K562 (cell line): ENCODE data around the gene STAB1. TPM values are rescaled to one million over a fixed set of nuclear protein-coding genes. Genes with fewer than 3 reads are reported as not detected.

Experiments used
- ATAC-seq: fragments of 200-7000 bp; cut with Tn5 transposase; 3 replicates; pipeline ENCODE4 v1.9.1; 2020; ENCODE audit warnings: moderate library complexity
- BruUV-seq: library from RNA; stranded (reverse); fragments of 400-500 nt; replicated peaks from 2 replicates; lab custom pipeline; 2021; lab: Mats Ljungman, UMichigan
- CTCF ChIA-PET: fragments of 300-600 bp; formaldehyde crosslinking; extraction: SDS; loops from one replicate; lab custom pipeline; 2021; ENCODE audit warnings: low intra/inter-chr PET ratio; lab: Yijun Ruan, JAX
- POLR2A ChIA-PET: fragments of 300-600, 350-650 bp; sonication (Branson Sonifier 250); formaldehyde crosslinking; extraction: SDS; loops from one replicate; lab custom pipeline; 2021; ENCODE audit warnings: antibody characterized with exemption, inconsistent platforms; lab: Yijun Ruan, JAX
- DNase-seq, 4 experiments: peaks; one replicate each; pipeline versions ENCODE4 v3.0.0 to v3.0.0-alpha.2; 2011 to 2018; ENCODE audit warnings: low spot score in 3 of 4, mixed read lengths in 3 of 4; ENCODE audit errors: extremely low read depth in 1 of 4
- FAIRE-seq: peaks from 2 replicates; lab custom pipeline; 2011; peaks lifted over from hg19 to GRCh38; lab: Jason Lieb, UNC
- H2AFZ ChIP-seq: 2 replicates; pipeline ENCODE4 v1.6.0; 2011; ENCODE audit warnings: low read depth, low read length, control low read depth, inconsistent platforms
- H3K27ac ChIP-seq: fragments of 200-600 bp; 3 replicates; pipeline ENCODE4 v1.8.0; 2011; ENCODE audit warnings: low read depth, mild to moderate bottlenecking, control low read depth, inconsistent platforms, low read length, moderate library complexity, mixed read lengths; ENCODE audit errors: extremely low read depth
- H3K27me3 ChIP-seq, 2 experiments: fragments of 300-600 bp in 1 of 2; 2 replicates in 1 of 2; 3 replicates in 1 of 2; pipeline versions ENCODE4 v1.6.0 to v1.8.0; 2011; ENCODE audit warnings: inconsistent platforms in 2 of 2, low read length in 2 of 2, mild to moderate bottlenecking in 1 of 2, mixed read lengths in 1 of 2, moderate library complexity in 1 of 2; ENCODE audit not compliant: control insufficient read depth in 2 of 2, insufficient read depth in 2 of 2
- H3K36me3 ChIP-seq: fragments of 300-600 bp; 3 replicates; pipeline ENCODE4 v1.8.0; 2011; ENCODE audit warnings: mild to moderate bottlenecking, low read length, inconsistent platforms; ENCODE audit not compliant: control insufficient read depth, insufficient read depth
- H3K4me1 ChIP-seq, 2 experiments: fragments of 200-600 bp in 1 of 2; replicated peaks in 1 of 2; 2 replicates in 1 of 2; 3 replicates in 1 of 2; pipeline versions ENCODE4 v1.5.1 to v1.8.0; 2011; ENCODE audit warnings: inconsistent platforms in 2 of 2, low read length in 2 of 2, mild to moderate bottlenecking in 1 of 2, mixed read lengths in 1 of 2, moderate library complexity in 1 of 2; ENCODE audit not compliant: control insufficient read depth in 2 of 2, insufficient read depth in 2 of 2
- H3K4me2 ChIP-seq: 2 replicates; pipeline ENCODE4 v1.6.1; 2011; ENCODE audit warnings: low read length, control low read depth, inconsistent platforms, mixed read lengths; ENCODE audit not compliant: insufficient read depth
- H3K4me3 ChIP-seq: fragments of 200-600 bp; sonication (generic), shearing (Covaris generic); 2 replicates; pipeline ENCODE4 v1.5.1; 2016; ENCODE audit warnings: control low read depth, inconsistent platforms
- H3K79me2 ChIP-seq: fragments of 200-600 bp; 3 replicates; pipeline ENCODE4 v1.8.0; 2011; ENCODE audit warnings: low read length, inconsistent platforms; ENCODE audit not compliant: control insufficient read depth, insufficient read depth
- H3K9ac ChIP-seq, 2 experiments: 2 replicates each; pipeline versions ENCODE4 v1.6.0 to v1.6.1; 2011; ENCODE audit warnings: low read depth in 2 of 2, low read length in 2 of 2, control low read depth in 1 of 2, inconsistent platforms in 1 of 2, mild to moderate bottlenecking in 1 of 2, mixed read lengths in 1 of 2; ENCODE audit not compliant: insufficient read depth in 1 of 2
- H3K9me1 ChIP-seq: one replicate; pipeline ENCODE4 v1.6.0; 2011; ENCODE audit warnings: inconsistent platforms, mild to moderate bottlenecking, low read length, moderate library complexity; ENCODE audit not compliant: control insufficient read depth, insufficient read depth
- H3K9me3 ChIP-seq: replicated peaks from 2 replicates; pipeline ENCODE4 v1.5.1; 2011; ENCODE audit warnings: low read depth, low read length, inconsistent platforms; ENCODE audit not compliant: control insufficient read depth, insufficient read depth
- H4K20me1 ChIP-seq: replicated peaks from 2 replicates; pipeline ENCODE4 v1.6.1; 2011; ENCODE audit warnings: low read length, inconsistent platforms, mixed read lengths; ENCODE audit not compliant: control insufficient read depth, insufficient read depth
- CEBPB ChIP-seq: fragments of 450-650 bp; IDR thresholded peaks from 2 replicates; pipeline ENCODE4 v1.6.1; 2016; ENCODE audit warnings: missing genetic modification characterization, missing compliant biosample characterization
- CGGBP1 ChIP-seq: fragments of 250-450 bp; sonication (Bioruptor Pico); IDR thresholded peaks from 2 replicates; pipeline ENCODE4 v1.9.0; 2021; ENCODE audit warnings: mild to moderate bottlenecking
- CXXC5 ChIP-seq: fragments of 250-450 bp; sonication (Bioruptor Pico); IDR thresholded peaks from 2 replicates; pipeline ENCODE4 v1.8.0; 2022; ENCODE audit warnings: inconsistent platforms, mild to moderate bottlenecking, moderate library complexity
- HEY1 ChIP-seq: fragments of 250-450 bp; sonication (Bioruptor Pico); IDR thresholded peaks from 2 replicates; pipeline ENCODE4 v1.5.0; 2020; ENCODE audit warnings: mild to moderate bottlenecking, moderate library complexity, borderline replicate concordance
- KLF1 ChIP-seq: fragments of 450-650 bp; IDR thresholded peaks from 2 replicates; pipeline ENCODE4 v1.6.1; 2016; ENCODE audit warnings: missing genetic modification characterization, missing compliant biosample characterization
- POU5F1 ChIP-seq: fragments of 150-350 bp; IDR thresholded peaks from 2 replicates; pipeline ENCODE4 v1.6.1; 2014; ENCODE audit warnings: borderline replicate concordance, low read length, low read depth, mild to moderate bottlenecking; ENCODE audit not compliant: partially characterized antibody
- RAD21 ChIP-seq, 2 experiments: fragments of 250-450 bp in 1 of 2; fragments of 450-650 bp in 1 of 2; sonication (Bioruptor Pico) in 1 of 2; formaldehyde crosslinking in 1 of 2; IDR thresholded peaks in 1 of 2; conservative IDR thresholded peaks in 1 of 2; 2 replicates each; pipeline versions ENCODE4 v1.4.0 to v1.8.0; 2020 to 2022; ENCODE audit warnings: mild to moderate bottlenecking in 2 of 2, moderate library complexity in 1 of 2
- SMAD4 ChIP-seq: fragments of 250-450 bp; sonication (Bioruptor Pico); conservative IDR thresholded peaks from 2 replicates; pipeline ENCODE4 v1.8.0; 2021; ENCODE audit warnings: inconsistent platforms, mild to moderate bottlenecking, moderate library complexity
- ZBTB26 ChIP-seq: fragments of 450-650 bp; formaldehyde crosslinking; IDR thresholded peaks from 2 replicates; pipeline ENCODE4 v1.4.0; 2022; ENCODE audit warnings: missing genetic modification characterization
- ZNF507 ChIP-seq: conservative IDR thresholded peaks from 2 replicates; pipeline ENCODE4 v1.6.1; 2017; ENCODE audit warnings: missing genetic modification characterization, missing compliant biosample characterization
- ZNF655 ChIP-seq: fragments of 250-450 bp; sonication (Bioruptor Pico); IDR thresholded peaks from 2 replicates; pipeline ENCODE4 v1.5.0; 2021
- WGBS: fragments of 100-300 bp; shearing (Covaris generic); methylation state at CpG from one replicate; pipeline ENCODE4 v1.1.6; 2016; ENCODE audit warnings: low coverage, mixed read lengths; ENCODE audit not compliant: insufficient coverage; ENCODE audit errors: missing lambda C conversion rate; 5-methylcytosine and 5-hydroxymethylcytosine counted together
- in situ Hi-C: fragments of 300-500 bp; cut with MboI; formaldehyde crosslinking; loops from 4 replicates; pipeline ENCODE4 v1.15.0; 2018; ENCODE audit warnings: inconsistent platforms, mixed read lengths
- intact Hi-C: fragments of 100-400 bp; cut with micrococcal nuclease; formaldehyde crosslinking; loops from 2 replicates; pipeline ENCODE4 v1.14.2; 2022
- polyA plus RNA-seq, 8 experiments: library from polyadenylated mRNA; depleted of rRNA in 4 of 8; stranded (reverse) in 5 of 8; unstranded in 3 of 8; fragments of >200 nt; fragmentation: Nextera tagmentation in 2 of 8; fragmentation: Illumina TruSeq in 1 of 8; extraction: Ambion mirVana in 2 of 8; extraction: Trizol in 1 of 8; gene quantifications; 2 replicates each; pipeline versions ENCODE4 v1.2.1 to v1.2.3, GENCODE V29; 2011 to 2014; ENCODE audit warnings: inconsistent platforms in 1 of 8, missing spikeins in 1 of 8
- total RNA-seq, 7 experiments: library from RNA; depleted of rRNA in 6 of 7; stranded (reverse); fragments of >200 nt in 6 of 7; fragmentation: Illumina TruSeq in 2 of 7; extraction: Trizol in 2 of 7; gene quantifications; 2 replicates each; pipeline versions ENCODE4 v1.2.1 to v1.2.3, GENCODE V29; 2011 to 2021; ENCODE audit warnings: low replicate concordance in 1 of 7

The STAB1 gene
- total and polyA plus RNA-seq, 9 of the 15 experiments (the other 6 are each of a cell fraction or from before 2014, with no cell fraction given) = 0.20 to 3.9 (median 1.2) TPM

GRCh38 chr3:52520141-52520667, 25.1 kb downstream of the STAB1 start:
- WGBS = 72% methylated on average over 12 of the region's 14 CpGs
- peaks cover 17% of the 10 kb centered on the region; the same call in 2 of the 3 replicates for H3K36me3 ChIP-seq
- intact Hi-C loops = no loop called here
- CTCF ChIA-PET = no interaction called here
- no peak overlapping the region for H3K4me2 ChIP-seq
- no peaks in the 10 kb centered on the region for H4K20me1 ChIP-seq
- TF ChIP-seq CEBPB (tag) = no peak
- no peak for TF ChIP-seq ZNF507 (tag)
- no peak for TF ChIP-seq POU5F1
- TF ChIP-seq ZNF655 (CRISPR knock-in tag) = no peak
- no peak for TF ChIP-seq HEY1 (CRISPR knock-in tag)
- no peak for TF ChIP-seq ZBTB26 (CRISPR knock-in tag)
- TF ChIP-seq CGGBP1 (CRISPR knock-in tag) = no peak
- TF ChIP-seq SMAD4 (CRISPR knock-in tag) = no peak
- no peak for TF ChIP-seq RAD21 (CRISPR knock-in tag; conservative IDR thresholded peaks at IDR 0.05 in 1 of 2, IDR thresholded peaks at IDR 0.05 in 1 of 2)
- TF ChIP-seq KLF1 = no peak
- no peak for TF ChIP-seq CXXC5 (CRISPR knock-in tag)
- H3K27ac ChIP-seq = no peak overlapping the region
- POLR2A ChIA-PET = interaction anchor here (0.7 to 1.0 kb wide), 3 partner anchors 12 to 24 kb away, joined by 3 to 5 read pairs (median 3); no protein-coding TSS in a partner anchor
- no peak overlapping the region for H3K4me3 ChIP-seq
- FAIRE-seq (no peak), DNase-seq (no peak), ATAC-seq (no peak)
- H3K79me2 ChIP-seq = no peaks in the 10 kb centered on the region
- no peaks in the 10 kb centered on the region for H3K9me3 ChIP-seq
- H3K9me1 ChIP-seq = no peaks in the 10 kb centered on the region
- in situ Hi-C loops = no loop called here
- H3K9ac ChIP-seq = no peak overlapping the region; a peak in 2 of 4 replicates
- BruUV-seq = no TSS peak
- no peaks in the 10 kb centered on the region for H3K27me3 ChIP-seq
- H3K4me1 ChIP-seq = peaks cover 12 to 66% of the 10 kb centered on the region in 2 experiments; a peak in 4 of 5 replicates
- H2AFZ ChIP-seq = no peak overlapping the region
